GM11168 (cell line): Measurements from ENCODE around the gene IPP.
"Not testable (repeated sequence)": the region's sequence is repeated elsewhere in the genome, so short reads cannot be mapped to it uniquely, and the experiment has no call there.

Source experiments
- in situ Hi-C: fragments of 300-500 bp; cut with MboI; formaldehyde crosslinking; loops from one replicate; pipeline ENCODE4 v1.12.0; 2022; ENCODE audit warnings: low sequenced_read_pairs; ENCODE audit not compliant: unreplicated experiment

The IPP gene

DNA sequence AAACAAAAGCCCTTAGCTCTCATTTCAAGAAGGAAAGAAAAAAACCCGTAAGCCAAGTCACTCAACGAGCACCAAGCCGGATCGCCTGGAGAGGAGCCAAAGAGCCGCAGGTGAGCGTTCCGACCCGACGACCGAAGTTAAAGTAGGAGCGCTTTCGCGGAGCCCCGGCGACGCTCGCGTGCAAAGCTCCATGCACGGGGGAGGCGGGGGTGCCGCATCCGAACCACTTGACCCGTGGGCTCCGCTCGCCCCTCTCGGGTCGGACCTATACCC is 64.5 kb downstream of the IPP start:
- in situ Hi-C loops, result no loop called here

DNA sequence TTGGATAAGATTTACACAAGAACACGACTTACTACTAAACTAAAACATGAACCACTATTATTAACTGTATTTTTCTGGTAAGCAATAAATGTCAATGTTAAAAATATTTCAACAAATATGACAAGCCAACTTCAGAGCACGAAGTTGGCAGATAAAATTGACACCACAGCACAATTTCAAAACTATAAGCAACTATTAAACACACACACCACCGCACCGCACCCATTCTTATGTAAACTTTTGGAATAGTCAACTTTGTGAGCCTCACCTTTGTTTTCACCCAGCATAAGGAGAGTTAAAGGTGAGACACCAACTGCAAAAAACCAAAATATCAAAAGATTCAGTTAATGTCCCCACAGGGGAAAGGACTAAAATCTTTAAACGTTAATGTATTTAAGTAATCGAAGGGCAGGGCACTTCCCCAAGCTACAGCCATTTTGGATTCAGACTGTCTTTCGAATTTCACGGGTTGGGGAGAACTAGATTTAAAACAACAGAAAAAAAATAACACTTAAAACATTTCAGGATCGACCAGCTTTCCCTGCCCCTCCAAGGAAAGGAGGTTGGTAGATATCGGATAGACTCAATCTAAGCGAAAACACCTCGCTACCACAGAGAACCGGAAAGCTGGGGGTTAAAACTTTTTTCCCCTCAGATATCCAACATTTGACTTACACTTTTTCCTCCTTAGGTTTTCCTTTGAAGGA is 65.0 kb downstream of the IPP start:
- in situ Hi-C loops, result no loop called here

DNA sequence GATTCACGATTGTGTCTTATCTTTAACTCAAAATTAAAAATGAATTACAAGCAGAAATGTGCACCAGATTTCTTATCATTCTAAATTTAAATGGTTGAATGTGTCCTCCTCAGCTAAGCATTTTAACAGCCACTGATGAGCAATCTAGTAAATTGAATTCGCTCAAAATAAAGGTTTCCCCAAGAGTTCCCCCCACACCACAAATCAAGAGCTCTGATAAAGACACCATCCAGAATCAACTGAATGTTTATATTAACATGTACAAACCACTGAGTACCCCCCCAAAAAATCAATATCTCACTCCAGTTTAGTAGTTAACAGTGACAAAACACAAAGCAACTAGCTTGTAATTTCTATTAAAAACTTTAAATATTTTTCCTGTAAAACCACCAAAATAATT is 66.1 kb downstream of the IPP start:
- in situ Hi-C loops, result no loop called here

DNA sequence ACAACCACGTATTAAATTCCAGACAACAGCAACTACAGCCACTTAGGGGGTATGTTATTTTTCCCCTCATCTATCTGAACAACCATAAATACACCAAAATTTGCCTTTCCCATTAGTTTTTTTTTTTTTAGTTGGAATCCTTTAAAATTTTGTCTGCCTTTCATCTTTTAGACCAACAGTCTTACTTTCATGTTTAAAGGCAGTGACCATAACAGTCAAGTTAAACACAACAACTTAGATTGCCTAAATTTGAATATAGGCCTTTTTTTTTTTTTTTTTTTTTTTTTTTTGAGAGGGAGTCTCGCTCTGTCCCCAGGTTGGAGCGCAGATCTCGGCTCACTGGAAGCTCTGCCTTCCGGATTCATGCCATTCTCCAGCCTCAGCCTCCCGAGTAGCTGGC is 67.5 kb downstream of the IPP start:
- in situ Hi-C loops, result no loop called here

DNA sequence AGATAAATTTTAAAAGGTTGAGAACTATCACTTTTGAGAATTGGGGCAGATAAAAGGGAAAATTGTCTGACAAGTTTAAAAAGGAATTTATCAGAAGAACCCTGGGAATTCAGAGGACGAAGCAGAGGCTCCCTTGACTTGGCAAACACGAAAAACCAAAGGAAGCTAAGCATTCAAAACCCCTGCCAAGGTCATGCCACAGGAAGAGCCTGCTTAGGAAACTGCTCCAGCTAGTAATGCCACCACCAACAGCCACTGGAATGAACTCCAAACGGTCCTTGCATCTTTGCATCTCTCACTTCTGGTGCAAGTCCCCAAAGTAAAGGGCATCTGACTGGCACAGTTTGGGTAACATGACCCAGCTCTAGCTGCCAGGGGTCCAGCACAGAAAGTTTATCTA is 71.3 kb downstream of the IPP start:
- in situ Hi-C loops, result no loop called here

DNA sequence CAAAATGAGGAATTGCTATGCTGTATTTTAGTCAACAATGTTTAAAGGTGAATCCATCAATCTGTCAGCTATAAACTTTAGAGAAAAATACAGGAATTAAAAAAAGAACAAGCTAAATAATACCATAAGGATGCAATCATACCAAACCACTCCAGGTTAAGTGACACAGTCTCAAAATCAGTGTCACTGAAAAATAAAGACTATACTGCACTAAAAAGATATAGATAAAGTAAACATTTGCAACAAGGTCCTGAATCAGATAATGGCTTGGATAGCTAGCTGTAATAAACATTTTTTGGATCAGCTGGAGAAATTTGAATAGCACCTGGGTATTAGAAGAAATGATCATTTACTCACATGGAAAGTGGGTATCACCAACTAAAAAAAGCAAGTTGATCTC is 72.0 kb downstream of the IPP start:
- in situ Hi-C loops, result no loop called here

DNA sequence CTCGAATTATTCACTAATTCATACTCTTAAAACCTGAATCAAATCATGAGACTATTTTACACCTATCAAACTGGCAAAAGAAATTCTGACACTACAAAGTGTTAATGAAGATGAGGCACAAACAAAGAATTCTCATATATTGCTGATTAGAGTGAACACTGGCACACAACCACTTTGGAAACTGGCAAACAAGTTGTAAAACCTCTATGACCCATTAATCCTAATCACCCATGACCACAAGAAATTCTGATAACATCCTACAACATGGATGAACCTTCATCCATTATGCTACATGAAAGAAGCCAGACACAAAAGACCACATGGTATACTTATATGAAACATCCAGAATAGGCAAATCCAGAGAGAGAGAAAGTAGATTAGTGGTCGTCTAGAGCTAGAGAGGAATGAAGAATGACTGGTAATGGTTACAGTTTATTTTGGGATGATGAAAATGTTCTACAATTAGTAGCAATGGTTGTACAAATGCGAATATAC is 72.7 kb downstream of the IPP start:
- in situ Hi-C loops, result no loop called here

DNA sequence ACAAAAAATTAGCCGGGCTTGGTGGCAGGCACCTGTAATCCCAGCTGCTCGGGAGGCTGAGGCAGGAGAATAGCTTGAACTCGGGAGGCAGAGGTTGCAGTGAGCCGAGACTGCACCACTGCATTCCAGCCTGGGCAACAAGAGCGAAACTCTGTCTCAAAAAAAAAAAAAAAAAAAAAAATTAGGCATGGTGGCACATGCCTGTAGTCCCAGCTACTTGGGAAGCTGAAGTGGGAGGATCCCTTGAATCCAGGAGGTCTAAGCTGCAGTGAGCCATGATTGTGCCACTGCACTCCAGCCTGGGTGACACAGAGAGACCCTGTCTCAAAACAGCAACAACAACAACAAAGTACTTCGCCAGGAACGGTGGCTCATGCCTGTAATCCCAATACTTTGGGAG is 73.9 kb downstream of the IPP start:
- in situ Hi-C loops, result not testable (repeated sequence)

DNA sequence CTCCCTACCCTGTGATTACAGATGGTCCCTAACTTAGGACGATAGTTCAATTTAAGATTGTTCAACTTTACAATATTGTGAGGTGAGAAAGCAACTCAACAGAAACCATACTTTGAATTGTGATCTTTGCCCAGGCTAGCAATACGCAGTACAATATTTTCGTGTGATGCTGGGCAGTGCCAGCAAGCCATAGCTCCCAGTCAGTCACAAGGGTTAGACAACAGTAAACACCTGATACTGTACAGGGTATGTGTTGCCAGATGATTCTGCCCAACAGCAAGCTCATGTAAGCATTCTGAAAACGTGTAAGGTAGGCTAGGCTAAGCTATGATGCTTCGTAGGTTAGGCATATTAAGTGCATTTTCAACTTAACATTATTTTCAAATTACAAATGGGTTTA is 76.0 kb downstream of the IPP start:
- in situ Hi-C loops, result no loop called here

DNA sequence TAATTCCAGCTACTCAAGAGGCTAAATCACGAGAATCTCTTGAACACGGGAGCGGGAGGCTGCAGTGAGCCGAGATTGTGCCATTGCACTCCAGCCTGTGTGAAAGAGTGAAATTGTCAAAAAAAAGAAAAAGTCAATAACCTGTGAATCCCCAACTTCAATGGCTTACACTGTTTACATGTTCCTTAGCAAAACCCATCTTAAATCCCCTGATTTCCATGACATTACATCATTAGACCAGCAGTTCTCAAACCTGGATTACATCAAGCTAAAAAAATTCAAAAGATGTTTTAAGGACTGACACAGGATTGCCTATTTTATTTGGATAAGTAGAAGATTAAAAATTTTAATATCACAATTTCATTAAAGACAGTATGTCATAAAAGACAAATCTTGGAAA is 76.5 kb downstream of the IPP start:
- in situ Hi-C loops, result no loop called here

DNA sequence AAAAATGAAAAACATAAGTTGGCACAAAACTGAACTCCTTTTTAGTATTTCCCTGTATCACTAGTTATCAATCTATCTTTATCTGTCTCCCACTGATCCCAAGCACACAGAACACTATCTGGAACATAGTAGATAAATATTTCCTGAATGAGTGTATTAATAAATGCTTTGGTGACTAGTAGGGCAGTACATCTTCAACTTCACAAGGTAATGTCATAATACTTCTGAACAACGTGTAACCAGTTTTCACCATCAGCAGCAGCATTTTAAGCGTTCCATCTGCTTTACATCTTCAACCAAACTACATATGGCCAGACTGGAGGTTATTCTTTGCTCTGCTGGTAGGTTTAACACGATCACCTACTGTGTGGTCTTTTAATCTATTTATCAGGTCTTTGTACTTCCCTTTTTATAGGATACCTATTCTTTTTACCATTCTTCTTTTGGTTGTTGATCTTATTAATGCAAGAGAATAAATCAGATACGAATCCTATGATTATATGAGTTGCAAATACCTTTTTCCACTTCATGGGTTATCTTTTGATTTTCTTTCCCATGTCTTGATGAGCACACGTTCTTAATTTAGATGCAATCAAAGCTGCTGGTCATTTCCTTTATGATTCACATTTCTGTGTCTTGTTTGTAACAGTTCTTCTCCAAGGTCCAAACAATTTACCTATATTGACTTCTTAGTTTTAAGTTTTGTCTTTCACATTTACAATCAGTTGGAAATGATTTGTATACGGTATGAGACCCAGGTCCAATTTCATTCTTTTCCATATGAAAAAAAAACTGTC is 80.4 kb downstream of the IPP start:
- in situ Hi-C loops, result no loop called here

DNA sequence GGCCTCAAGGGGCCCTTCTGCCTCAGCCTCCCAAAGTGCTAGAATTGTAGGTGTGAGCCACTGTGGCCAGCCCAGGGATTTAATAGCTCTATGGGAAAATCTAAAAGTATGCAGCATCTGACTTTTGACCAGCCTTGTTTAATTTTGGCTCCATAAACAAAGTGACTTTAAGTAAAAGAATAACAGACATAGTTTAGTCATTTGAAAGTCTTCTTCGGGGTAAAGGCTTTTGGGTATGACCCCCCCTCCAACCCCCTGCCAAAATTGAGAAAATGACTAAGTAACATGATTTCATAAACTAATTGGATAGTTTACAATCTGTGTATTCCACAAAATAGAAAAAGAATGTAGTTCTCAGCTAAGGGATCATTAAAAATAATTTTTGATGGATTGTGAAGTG is 81.1 kb downstream of the IPP start:
- in situ Hi-C loops, result no loop called here

DNA sequence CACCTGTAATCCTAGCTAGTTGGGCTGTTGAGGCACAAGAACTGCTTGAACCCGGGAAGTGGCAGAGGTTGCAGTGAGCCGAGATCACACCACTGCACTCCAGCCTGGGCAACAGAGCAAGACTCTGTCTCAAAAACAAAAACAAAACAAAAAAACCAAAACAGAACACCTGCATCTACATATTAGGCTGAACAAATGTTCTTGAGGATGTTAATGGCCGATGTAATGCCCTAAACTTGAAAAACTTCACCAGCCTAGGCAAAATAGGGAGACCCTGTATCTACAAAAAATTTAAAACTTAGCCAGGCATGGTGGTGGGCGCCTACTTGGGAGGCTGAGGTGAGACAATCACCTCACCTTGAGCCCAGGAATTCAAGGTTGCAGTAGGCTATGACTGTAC is 81.9 kb downstream of the IPP start:
- in situ Hi-C loops, result no loop called here

DNA sequence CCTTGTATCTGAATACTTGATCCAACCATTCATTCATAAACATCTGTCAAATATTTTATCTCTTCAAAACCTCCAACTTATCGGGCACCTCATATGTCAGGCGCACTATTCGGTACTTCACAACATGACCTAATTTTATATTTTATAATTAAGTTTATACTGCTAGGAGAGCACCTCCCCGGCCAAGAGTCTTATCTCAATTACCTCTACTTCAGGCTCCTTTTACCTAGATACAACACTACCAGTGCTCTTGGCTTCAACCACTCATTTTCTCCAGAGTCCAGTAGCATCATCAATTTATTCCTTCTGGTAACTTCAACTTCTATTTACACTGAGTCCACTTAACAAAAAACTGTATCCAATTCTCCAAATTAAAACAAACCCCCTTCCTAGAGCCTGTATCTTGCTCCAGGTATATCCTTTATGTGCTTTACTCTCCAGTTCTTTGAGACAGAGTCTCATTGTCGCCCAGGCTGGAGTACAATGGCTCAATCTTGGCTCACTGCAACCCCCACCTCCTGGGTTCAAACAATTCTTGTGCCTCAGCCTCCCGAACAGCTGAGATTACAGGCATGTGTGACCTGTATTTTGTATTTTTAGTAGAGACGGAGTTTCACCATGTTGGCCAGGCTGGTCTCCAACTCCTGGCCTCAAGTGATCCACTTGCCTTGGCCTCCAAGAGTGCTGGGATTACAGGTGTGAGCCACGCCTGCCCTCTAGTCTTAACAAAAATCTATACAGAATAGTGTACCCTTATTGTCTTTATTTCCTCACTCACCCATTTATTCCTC is 82.9 kb downstream of the IPP start:
- in situ Hi-C loops, result no loop called here

DNA sequence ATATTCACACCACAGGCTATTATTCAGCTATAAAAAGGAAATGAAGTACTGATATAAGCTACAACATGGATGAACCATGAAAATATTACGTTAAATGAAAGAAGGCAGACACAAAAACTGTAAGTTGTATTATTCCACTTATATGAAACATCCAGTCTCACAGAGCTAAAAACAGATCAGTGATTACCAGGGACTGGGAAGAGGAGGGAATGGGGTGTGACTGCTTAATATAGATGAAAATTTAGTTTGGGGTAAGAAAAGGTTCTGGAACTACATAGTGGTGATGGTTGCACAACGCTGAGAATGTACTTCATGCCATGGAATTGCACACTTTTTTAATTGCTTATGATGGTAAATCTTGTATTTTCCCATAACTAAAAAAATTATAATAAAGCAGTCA is 83.6 kb downstream of the IPP start:
- in situ Hi-C loops, result no loop called here

DNA sequence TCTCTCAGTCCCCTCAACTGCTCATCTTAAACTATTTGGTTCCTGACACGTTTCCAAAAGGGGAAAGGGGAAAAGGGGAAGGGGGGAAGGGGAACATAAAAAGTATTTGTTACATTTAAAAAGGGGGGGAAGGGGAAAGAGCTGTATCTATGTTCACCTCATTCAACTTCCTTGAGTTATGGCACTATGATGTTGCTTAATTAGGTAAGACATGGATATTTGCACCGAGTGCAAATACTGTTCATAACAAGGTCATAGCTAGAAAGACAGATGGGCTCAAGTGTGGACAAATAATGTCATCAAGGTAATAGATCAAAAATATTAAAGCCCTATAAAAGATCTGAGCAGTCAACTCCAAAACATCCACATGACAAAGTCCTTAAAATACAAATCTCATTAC is 90.1 kb downstream of the IPP start:
- in situ Hi-C loops, result no loop called here

DNA sequence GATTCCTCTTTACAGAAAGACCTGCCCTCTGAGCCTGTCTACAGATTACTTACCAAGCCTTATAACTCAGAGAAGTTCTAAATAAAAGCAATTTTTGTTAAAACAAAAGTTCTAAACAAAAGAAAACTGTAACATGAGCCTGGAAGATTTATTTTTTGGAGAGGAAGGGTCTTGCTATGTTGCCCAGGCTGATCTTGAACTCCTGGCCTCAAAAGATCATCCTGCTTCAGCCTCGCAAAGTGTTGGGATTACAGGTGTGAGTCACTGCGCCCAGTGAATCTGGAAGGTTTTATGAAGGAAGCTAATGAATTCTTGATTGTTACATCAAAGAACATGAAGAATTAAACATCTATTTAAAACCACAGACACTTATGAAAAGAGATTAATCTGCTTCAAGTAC is 91.2 kb downstream of the IPP start:
- in situ Hi-C loops, result no loop called here

DNA sequence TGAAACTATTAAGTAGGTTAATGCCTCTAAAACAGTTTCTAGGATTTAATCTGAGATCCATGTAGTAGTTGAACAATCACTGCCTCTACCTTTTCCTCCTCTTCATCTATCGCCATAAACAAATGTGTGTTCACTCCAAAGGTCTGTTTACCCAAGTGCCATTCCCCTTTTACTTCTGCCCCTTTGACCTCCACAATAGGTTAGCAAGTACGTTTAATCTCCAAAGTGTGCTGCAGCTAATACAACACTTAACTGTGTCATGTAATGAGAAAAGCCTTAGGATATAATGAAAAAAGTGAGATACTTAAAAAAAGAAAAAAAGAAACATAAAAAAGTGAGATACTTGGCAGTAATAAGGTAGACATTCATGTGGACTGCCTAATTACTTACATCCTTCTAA is 92.3 kb downstream of the IPP start:
- in situ Hi-C loops, result no loop called here

DNA sequence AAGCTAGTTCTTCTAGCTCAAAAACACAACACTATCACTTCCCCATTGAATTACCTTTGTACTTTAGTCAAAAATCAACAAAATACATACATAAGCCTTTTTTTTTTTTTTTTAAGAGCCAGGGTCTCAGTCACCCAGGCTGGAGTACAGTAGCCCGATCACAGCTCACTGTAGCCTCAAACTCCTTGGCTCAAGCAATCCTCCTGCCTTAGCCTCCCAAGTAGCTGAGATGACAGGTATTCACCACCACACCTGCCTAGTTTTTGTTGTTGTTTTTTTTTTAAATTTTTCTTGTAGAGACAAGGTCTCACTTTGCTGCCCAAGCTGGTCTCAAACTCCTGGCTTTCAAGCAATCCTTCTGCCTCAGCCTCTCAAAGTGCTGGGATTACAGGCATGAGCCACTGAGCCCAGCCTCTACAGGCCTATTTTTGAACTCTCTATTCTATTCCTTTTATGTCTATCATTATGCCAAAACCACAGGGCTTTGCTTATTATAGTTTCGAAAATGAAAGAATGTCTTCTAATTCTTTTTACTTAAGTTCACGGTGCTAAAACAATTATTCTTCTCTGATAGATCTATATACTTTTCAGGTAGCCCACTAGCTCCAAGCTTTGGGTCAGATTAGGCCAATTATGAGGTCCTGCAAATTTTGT is 93.8 kb downstream of the IPP start:
- in situ Hi-C loops, result no loop called here

DNA sequence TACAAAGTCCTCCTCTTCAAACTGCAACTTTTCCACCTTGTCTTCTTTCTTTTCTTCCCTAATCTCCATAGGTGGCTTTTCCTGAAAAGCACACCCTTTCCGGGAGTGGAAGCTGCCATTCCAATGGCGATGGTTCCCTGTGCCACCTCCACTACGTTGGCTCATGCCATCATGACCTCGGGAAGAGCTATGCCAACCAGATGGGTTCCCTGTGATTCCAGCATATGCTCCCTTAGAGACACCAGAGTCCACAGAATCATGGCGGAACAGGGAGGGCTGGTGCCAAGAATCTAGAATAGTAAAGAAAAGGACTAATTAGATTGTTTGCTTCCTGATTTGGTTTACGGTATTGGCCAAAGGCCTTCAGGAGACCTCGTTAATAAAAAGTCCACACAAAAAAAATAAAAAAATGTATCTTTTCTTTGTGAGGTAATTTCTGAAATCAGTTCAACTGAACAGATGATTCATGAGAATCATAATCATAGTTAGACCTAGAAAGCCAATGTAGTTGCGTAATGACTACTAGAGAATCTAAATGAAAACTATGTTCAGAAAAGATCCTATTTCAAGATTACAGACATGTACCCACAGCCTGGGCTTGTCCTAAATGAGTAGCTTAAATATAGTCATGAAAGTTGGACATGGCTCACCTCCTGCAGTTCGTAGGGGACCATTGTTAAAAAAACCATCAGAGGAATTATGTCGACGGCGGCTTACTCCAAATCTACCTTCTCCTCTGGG is 95.7 kb downstream of the IPP start:
- in situ Hi-C loops, result no loop called here
